GM21528 (cell line): Measurements from ENCODE around the gene PPM1J.

ENCODE experiments used
- ATAC-seq: cut with Tn5 transposase; IDR thresholded peaks from one replicate; pipeline ENCODE4 v1.9.1; 2021; ENCODE audit warnings: mild to moderate bottlenecking, moderate library complexity; ENCODE audit not compliant: unreplicated experiment, low FRiP score

Gene PPM1J

GRCh38 chr1:112707221-112708001 is 7.7 kb downstream of the PPM1J start:
- peak; percentile 62 for ATAC-seq

- ATAC-seq: peak; percentile 56
Observed at GRCh38 chr1:112706505-112707220, 8.5 kb downstream of the PPM1J start, which contains the start of gene RHOC. RHOC (minus strand) TSS chr1:112707127; CDS start chr1:112703799, 3,328 bp downstream.

- peak; percentile 58 for ATAC-seq
Observed at GRCh38 chr1:112704934-112705627, 10.1 kb downstream of the PPM1J start.

GRCh38 chr1:112704391-112704933 is 10.7 kb downstream of the PPM1J start:
- no peak for ATAC-seq

GRCh38 chr1:112703706-112704105 is 11.4 kb downstream of the PPM1J start:
- ATAC-seq: no peak

GRCh38 chr1:112702420-112703261 is 12.5 kb downstream of the PPM1J start:
- no peak for ATAC-seq

GRCh38 chr1:112702067-112702395 is 13.1 kb downstream of the PPM1J start:
- ATAC-seq: no peak

GRCh38 chr1:112701227-112702066 is 13.7 kb downstream of the PPM1J start:
- ATAC-seq: no peak

- no peak for ATAC-seq
Observed at GRCh38 chr1:112700290-112701226, 14.6 kb downstream of the PPM1J start.

- no peak for ATAC-seq
Observed at GRCh38 chr1:112699425-112700144, 15.5 kb downstream of the PPM1J start.

- no peak for ATAC-seq
Observed at GRCh38 chr1:112698366-112699310, 16.5 kb downstream of the PPM1J start.

- no peak for ATAC-seq
Observed at GRCh38 chr1:112697781-112698201, 17.3 kb downstream of the PPM1J start.

- ATAC-seq: no peak
Observed at GRCh38 chr1:112696578-112697314, 18.4 kb downstream of the PPM1J start.

- ATAC-seq: no peak
Observed at GRCh38 chr1:112695276-112695675, 19.9 kb downstream of the PPM1J start.

- ATAC-seq: no peak
Observed at GRCh38 chr1:112694363-112694929, 20.7 kb downstream of the PPM1J start.
